Kasumi-1 (cell line): ENCODE results near the gene BIRC2.
A peak's percentile ranks its signal among the peaks of the same experiment; 100 is the strongest.

Source experiments
- DNase-seq, 2 experiments: peaks; one replicate each; lab custom pipeline; 2025; lab: John Stamatoyannopoulos, UW

Gene BIRC2

GRCh38 chr11:102375720-102376399 lies 28.8 kb downstream of the BIRC2 start:
- no peak for DNase-seq

GRCh38 chr11:102377891-102378290 lies 30.9 kb downstream of the BIRC2 start:
- DNase-seq = no peak

GRCh38 chr11:102378818-102379217 lies 31.8 kb downstream of the BIRC2 start:
- no peak for DNase-seq

- DNase-seq = no peak
Measured at GRCh38 chr11:102382384-102382783, 35.4 kb downstream of the BIRC2 start.

GRCh38 chr11:102383839-102384238 lies 36.8 kb downstream of the BIRC2 start:
- DNase-seq = no peak

- DNase-seq = no peak
Measured at GRCh38 chr11:102384419-102385079, 37.5 kb downstream of the BIRC2 start.

- peak; percentile 50 to 65 for DNase-seq
Measured at GRCh38 chr11:102385085-102386007, 38.3 kb downstream of the BIRC2 start.

- DNase-seq = no peak
Measured at GRCh38 chr11:102386136-102386734, 39.2 kb downstream of the BIRC2 start.

- DNase-seq = no peak
Measured at GRCh38 chr11:102387043-102387781, 40.2 kb downstream of the BIRC2 start.

GRCh38 chr11:102389253-102389652 lies 42.2 kb downstream of the BIRC2 start:
- DNase-seq = no peak

- peak; percentile 38 to 69 for DNase-seq
Measured at GRCh38 chr11:102390667-102391465, 43.9 kb downstream of the BIRC2 start.

- DNase-seq = no peak
Measured at GRCh38 chr11:102391549-102392237, 44.7 kb downstream of the BIRC2 start.

- no peak for DNase-seq
Measured at GRCh38 chr11:102393272-102393730, 46.3 kb downstream of the BIRC2 start.

GRCh38 chr11:102395720-102396393 lies 48.8 kb downstream of the BIRC2 start:
- DNase-seq = no peak

GRCh38 chr11:102396708-102397563 lies 49.9 kb downstream of the BIRC2 start:
- DNase-seq = no peak

GRCh38 chr11:102398297-102398696 lies 51.3 kb downstream of the BIRC2 start:
- DNase-seq = no peak

GRCh38 chr11:102399189-102399588 lies 52.2 kb downstream of the BIRC2 start:
- DNase-seq = no peak

GRCh38 chr11:102400603-102401002 lies 53.6 kb downstream of the BIRC2 start:
- no peak for DNase-seq
